HepG2 (cell line): ENCODE data around the gene IFNA17. TPM values are rescaled to one million over a fixed set of nuclear protein-coding genes. Genes with fewer than 3 reads are reported as not detected.
"Not testable (repeated sequence)": the region's sequence is repeated elsewhere in the genome, so short reads cannot be mapped to it uniquely, and the experiment has no call there.

Experiments
- ATAC-seq: fragments of 200-7000 bp; cut with Tn5 transposase; 3 replicates; pipeline ENCODE4 v1.9.1; 2020; ENCODE audit warnings: mild to moderate bottlenecking, moderate library complexity
- BruUV-seq: library from RNA; stranded (reverse); fragments of 400-500 nt; replicated peaks from 2 replicates; lab custom pipeline; 2021; lab: Mats Ljungman, UMichigan
- CTCF ChIA-PET: fragments of 300-600 bp; formaldehyde crosslinking; extraction: SDS; loops from one replicate; lab custom pipeline; 2021; ENCODE audit warnings: low total read pairs, inconsistent platforms, low intra/inter-chr PET ratio; lab: Yijun Ruan, JAX
- POLR2A ChIA-PET: fragments of 350-600 bp; sonication (Branson Sonifier 250); formaldehyde crosslinking; loops from one replicate; lab custom pipeline; 2020; ENCODE audit warnings: antibody characterized with exemption, inconsistent platforms; lab: Yijun Ruan, JAX
- DNase-seq: peaks from one replicate; pipeline ENCODE4 v3.0.0-alpha.2; 2015; ENCODE audit warnings: low spot score
- FAIRE-seq: peaks from 3 replicates; lab custom pipeline; 2011; peaks lifted over from hg19 to GRCh38; lab: Jason Lieb, UNC
- H2AFZ ChIP-seq: one replicate; pipeline ENCODE4 v1.6.1; 2011; ENCODE audit warnings: low read length, inconsistent platforms
- H3K27ac ChIP-seq: fragments of 300-600 bp; 3 replicates; pipeline ENCODE4 v1.8.0; 2011; ENCODE audit warnings: mixed run types, mild to moderate bottlenecking, mixed read lengths, low read length, inconsistent platforms; ENCODE audit not compliant: insufficient read depth; ENCODE audit errors: extremely low read length
- H3K27me3 ChIP-seq, 2 experiments: fragments of 200-600 bp in 1 of 2; 2 replicates in 1 of 2; 3 replicates in 1 of 2; pipeline versions ENCODE4 v1.6.0 to v1.8.0; 2011; ENCODE audit warnings: low read length in 2 of 2, mild to moderate bottlenecking in 2 of 2, moderate library complexity in 2 of 2, inconsistent platforms in 1 of 2; ENCODE audit not compliant: insufficient read depth in 2 of 2, control insufficient read depth in 1 of 2
- H3K36me3 ChIP-seq, 2 experiments: fragments of 200-600 bp in 1 of 2; replicated peaks in 1 of 2; 2 replicates in 1 of 2; 3 replicates in 1 of 2; pipeline versions ENCODE4 v1.5.1 to v1.8.0; 2011; ENCODE audit warnings: low read length in 2 of 2, inconsistent platforms in 1 of 2; ENCODE audit not compliant: insufficient read depth in 2 of 2, control insufficient read depth in 1 of 2
- H3K4me1 ChIP-seq: 2 replicates; pipeline ENCODE4 v1.5.1; 2012; ENCODE audit warnings: low read length, inconsistent platforms; ENCODE audit not compliant: insufficient read depth
- H3K4me2 ChIP-seq: 2 replicates; pipeline ENCODE4 v1.6.0; 2011; ENCODE audit warnings: low read depth, low read length, inconsistent platforms
- H3K4me3 ChIP-seq, 3 experiments: fragments of 200-600 bp in 1 of 3; sonication (generic), shearing (Covaris generic) in 1 of 3; replicated peaks in 1 of 3; 2 replicates each; pipeline ENCODE4 v1.5.1; 2011 to 2016; ENCODE audit warnings: low read length in 3 of 3, inconsistent platforms in 2 of 3, low read depth in 2 of 3, mild to moderate bottlenecking in 2 of 3, control low read depth in 1 of 3, mixed read lengths in 1 of 3; ENCODE audit not compliant: insufficient read depth in 1 of 3
- H3K79me2 ChIP-seq: one replicate; pipeline ENCODE4 v1.6.1; 2011; ENCODE audit warnings: low read length, inconsistent platforms; ENCODE audit not compliant: insufficient read depth
- H3K9ac ChIP-seq: 2 replicates; pipeline ENCODE4 v1.6.0; 2011; ENCODE audit warnings: mild to moderate bottlenecking, low read depth, low read length, inconsistent platforms; ENCODE audit not compliant: insufficient read depth
- H3K9me3 ChIP-seq: 2 replicates; pipeline ENCODE4 v1.5.1; 2012; ENCODE audit warnings: mild to moderate bottlenecking, low read length
- H4K20me1 ChIP-seq: 2 replicates; pipeline ENCODE4 v1.6.0; 2011; ENCODE audit warnings: inconsistent platforms, mild to moderate bottlenecking, low read length, moderate library complexity; ENCODE audit not compliant: insufficient read depth
- WGBS: methylation state at CpG from one replicate; pipeline ENCODE4 v1.1.6; 2017; ENCODE audit warnings: low lambda C conversion rate; 5-methylcytosine and 5-hydroxymethylcytosine counted together
- in situ Hi-C: cut with HindIII; loops from 2 replicates; pipeline ENCODE4 v1.10.0; 2017; ENCODE audit warnings: low pct_unique_long_range_greater_than_20kb; ENCODE audit not compliant: extremely low pct_ligation_motif_present
- intact Hi-C: fragments of 100-400 bp; cut with micrococcal nuclease; formaldehyde crosslinking; loops from one replicate; pipeline ENCODE4 v1.10.0; 2022; ENCODE audit not compliant: unreplicated experiment
- polyA plus RNA-seq, 8 experiments: library from polyadenylated mRNA; depleted of rRNA in 3 of 8; stranded (reverse) in 7 of 8; unstranded in 1 of 8; fragments of >200 nt; fragmentation: Illumina TruSeq in 4 of 8; extraction: Trizol in 4 of 8; gene quantifications; 2 replicates each; pipeline versions ENCODE4 v1.2.1 to v1.2.3, GENCODE V29; 2011 to 2016; ENCODE audit warnings: low read depth in 4 of 8, missing spikeins in 1 of 8, mixed read lengths in 1 of 8; ENCODE audit not compliant: insufficient read depth in 1 of 8
- total RNA-seq, 5 experiments: library from RNA; depleted of rRNA; stranded (reverse); fragments of >200 nt; fragmentation: Illumina TruSeq; extraction: Trizol; gene quantifications; 2 replicates each; pipeline ENCODE4 v1.2.3, GENCODE V29; 2016; ENCODE audit warnings: low read depth in 1 of 5

The IFNA17 gene
- total and polyA plus RNA-seq, 2 of the 13 experiments (the other 11 are each of a cell fraction or from before 2014, with no cell fraction given) = not detected

GRCh38 chr9:21213411-21214326 lies 14.4 kb downstream of the IFNA17 start:
- H2AFZ ChIP-seq, intact Hi-C loops, H3K79me2 ChIP-seq, BruUV-seq, H3K4me1 ChIP-seq, H3K27me3 ChIP-seq, H4K20me1 ChIP-seq, H3K27ac ChIP-seq, FAIRE-seq, H3K9me3 ChIP-seq, H3K9ac ChIP-seq, H3K4me3 ChIP-seq, POLR2A ChIA-PET, H3K36me3 ChIP-seq, DNase-seq, in situ Hi-C loops, H3K4me2 ChIP-seq, CTCF ChIA-PET: not testable (repeated sequence)
- ATAC-seq = peak; percentile 59
- 0% methylated on average over 4 of the region's 5 CpGs for WGBS

GRCh38 chr9:21212160-21212559 lies 15.9 kb downstream of the IFNA17 start:
- WGBS = 0% methylated on average over 1 of the region's 2 CpGs
- FAIRE-seq, H2AFZ ChIP-seq, H3K79me2 ChIP-seq, POLR2A ChIA-PET, H3K27ac ChIP-seq, H3K36me3 ChIP-seq, in situ Hi-C loops, H3K4me2 ChIP-seq, intact Hi-C loops, H3K27me3 ChIP-seq, H3K4me3 ChIP-seq, H4K20me1 ChIP-seq, DNase-seq, CTCF ChIA-PET, BruUV-seq, H3K4me1 ChIP-seq, H3K9me3 ChIP-seq, ATAC-seq, H3K9ac ChIP-seq: not testable (repeated sequence)

GRCh38 chr9:21210782-21211181 lies 17.2 kb downstream of the IFNA17 start:
- FAIRE-seq, H3K4me3 ChIP-seq, H3K27me3 ChIP-seq, H2AFZ ChIP-seq, POLR2A ChIA-PET, in situ Hi-C loops, ATAC-seq, H3K4me1 ChIP-seq, H3K4me2 ChIP-seq, BruUV-seq, DNase-seq, H3K79me2 ChIP-seq, H3K27ac ChIP-seq, CTCF ChIA-PET, intact Hi-C loops, H4K20me1 ChIP-seq, H3K9me3 ChIP-seq, H3K9ac ChIP-seq, H3K36me3 ChIP-seq: not testable (repeated sequence)
- 6% methylated on average over 2 of the region's 2 CpGs for WGBS
